H1 (cell line): ENCODE results near the gene TEX29. TPM values are rescaled to one million over a fixed set of nuclear protein-coding genes. Genes with fewer than 3 reads are reported as not detected.

Experiments used
- SAP30 ChIP-seq: fragments of 300-600 bp; sonication (generic); IDR thresholded peaks from 2 replicates; pipeline ENCODE4 v1.7.1; 2012; ENCODE audit warnings: low read length, moderate library complexity, mild to moderate bottlenecking, inconsistent platforms; ENCODE audit not compliant: insufficient read depth, insufficient replicate concordance
- SP1 ChIP-seq: IDR thresholded peaks from 2 replicates; pipeline ENCODE4 v1.6.1; 2011; ENCODE audit warnings: low read depth, low read length
- SP4 ChIP-seq: IDR thresholded peaks from 2 replicates; pipeline ENCODE4 v1.6.1; 2012; ENCODE audit warnings: low read length, inconsistent platforms
- polyA plus RNA-seq, 7 experiments: library from polyadenylated mRNA; depleted of rRNA in 3 of 7; stranded (reverse) in 5 of 7; unstranded in 2 of 7; fragments of >200 nt in 5 of 7; fragments of 200-250 nt in 2 of 7; gene quantifications; 1 replicate in 5 of 7; 2 replicates in 1 of 7; 4 replicates in 1 of 7; pipeline versions ENCODE4 v1.2.1 to v1.2.3, GENCODE V29; 2011 to 2013; ENCODE audit warnings: missing spikeins in 2 of 7, mixed read lengths in 2 of 7
- total RNA-seq: library from RNA; stranded (reverse); fragmentation: NEBNext Ultra II Directional; extraction: Animal tissue kit (Norgen Biotek cat#: 25700); gene quantifications from 2 replicates; pipeline ENCODE4 v1.2.1, GENCODE V29; 2021

Gene TEX29
- total and polyA plus RNA-seq, 2 of the 8 experiments (the other 6 are each of a cell fraction or from before 2014, with no cell fraction given) = 0.08 TPM; not detected in 1

DNA sequence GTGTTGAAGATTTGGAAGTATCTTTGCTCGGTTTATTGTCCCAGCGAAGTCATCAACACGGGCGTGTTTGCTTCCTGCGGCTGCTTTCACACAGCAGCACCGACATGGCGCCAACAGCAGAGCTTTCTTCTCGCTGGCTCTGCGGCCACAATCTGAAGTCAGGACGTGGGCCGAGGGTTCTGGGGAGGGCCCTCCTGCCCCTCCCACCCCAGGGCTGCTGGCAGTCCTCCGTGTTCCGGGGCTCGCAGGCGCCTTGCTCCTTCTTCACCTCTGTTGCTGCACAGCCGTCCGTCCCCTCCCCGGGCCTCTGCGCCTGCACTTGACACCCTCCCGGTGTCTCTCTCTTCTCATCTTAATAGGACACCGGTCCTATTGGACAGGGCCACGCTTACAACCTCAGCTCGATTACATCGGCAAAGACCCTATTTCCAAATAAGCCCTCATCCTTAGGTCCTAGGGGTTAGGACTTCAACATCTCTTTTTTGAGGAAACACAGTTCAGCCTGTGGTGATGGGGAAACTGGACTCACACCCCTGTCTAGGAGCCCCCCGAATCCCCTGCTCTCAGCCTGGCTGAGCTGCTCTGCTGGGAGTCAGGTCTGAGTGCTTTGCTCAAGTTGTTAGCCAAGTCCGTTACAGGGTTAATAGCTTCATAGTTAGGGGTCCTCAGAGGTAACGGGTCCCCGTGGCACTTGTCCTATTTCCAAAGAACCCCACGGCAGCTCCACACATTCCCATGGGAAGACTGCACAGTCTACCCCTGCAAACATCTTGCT lies 2.7 kb upstream of the TEX29 start (continued):
- TF ChIP-seq SP1 (no peak), SAP30 (no peak), SP4 (no peak)
